Astrocyte (in vitro differentiated cells and primary cell): ENCODE data around the gene PDCD2L. TPM values are rescaled to one million over a fixed set of nuclear protein-coding genes. Genes with fewer than 3 reads are reported as not detected.
"Not testable (repeated sequence)": the region's sequence is repeated elsewhere in the genome, so short reads cannot be mapped to it uniquely, and the experiment has no call there.

ENCODE experiments used
- DNase-seq: peaks from one replicate; pipeline ENCODE4 v3.0.0-alpha.2; 2010; ENCODE audit warnings: low read depth
- FAIRE-seq: peaks from 2 replicates; lab custom pipeline; 2011; peaks lifted over from hg19 to GRCh38; lab: Jason Lieb, UNC
- H2AFZ ChIP-seq: 2 replicates; pipeline ENCODE4 v1.6.0; 2012; ENCODE audit warnings: low read depth, low read length, inconsistent platforms
- H3K27ac ChIP-seq: 2 replicates; pipeline ENCODE4 v1.5.1; 2011; ENCODE audit warnings: low read depth, low read length, inconsistent platforms
- H3K27me3 ChIP-seq: 2 replicates; pipeline ENCODE4 v1.6.0; 2011; ENCODE audit warnings: low read length, inconsistent platforms; ENCODE audit not compliant: insufficient read depth
- H3K36me3 ChIP-seq: 2 replicates; pipeline ENCODE4 v1.5.1; 2011; ENCODE audit warnings: low read length, inconsistent platforms; ENCODE audit not compliant: insufficient read depth
- H3K4me1 ChIP-seq: 2 replicates; pipeline ENCODE4 v1.5.1; 2011; ENCODE audit warnings: low read length, inconsistent platforms; ENCODE audit not compliant: insufficient read depth
- H3K4me2 ChIP-seq: 2 replicates; pipeline ENCODE4 v1.6.0; 2012; ENCODE audit warnings: low read length, inconsistent platforms
- H3K4me3 ChIP-seq: 2 replicates; pipeline ENCODE4 v1.5.1; 2011; ENCODE audit warnings: low read depth, mild to moderate bottlenecking, low read length, inconsistent platforms; ENCODE audit not compliant: insufficient read depth
- H3K79me2 ChIP-seq: 2 replicates; pipeline ENCODE4 v1.6.0; 2012; ENCODE audit warnings: mild to moderate bottlenecking, low read length, inconsistent platforms; ENCODE audit not compliant: insufficient read depth
- H3K9ac ChIP-seq: 2 replicates; pipeline ENCODE4 v1.6.0; 2012; ENCODE audit warnings: mild to moderate bottlenecking, low read length, inconsistent platforms
- H3K9me3 ChIP-seq: 2 replicates; pipeline ENCODE4 v1.5.1; 2012; ENCODE audit warnings: low read depth, mild to moderate bottlenecking, low read length, inconsistent platforms; ENCODE audit not compliant: insufficient read depth
- H4K20me1 ChIP-seq: 2 replicates; pipeline ENCODE4 v1.6.0; 2012; ENCODE audit warnings: low read length, inconsistent platforms; ENCODE audit not compliant: insufficient read depth
- H3K27ac Mint-ChIP-seq: one replicate; pipeline ENCODE4 v1.8.0; 2021; ENCODE audit warnings: mild to moderate bottlenecking, mixed read lengths; ENCODE audit not compliant: unreplicated experiment
- H3K27me3 Mint-ChIP-seq: one replicate; pipeline ENCODE4 v1.8.0; 2021; ENCODE audit warnings: low read depth, mixed read lengths; ENCODE audit not compliant: unreplicated experiment
- H3K36me3 Mint-ChIP-seq: one replicate; pipeline ENCODE4 v1.8.0; 2021; ENCODE audit warnings: low read depth, mixed read lengths; ENCODE audit not compliant: unreplicated experiment
- H3K4me1 Mint-ChIP-seq: one replicate; pipeline ENCODE4 v1.8.0; 2021; ENCODE audit warnings: low read depth, mixed read lengths; ENCODE audit not compliant: unreplicated experiment
- H3K4me3 Mint-ChIP-seq: one replicate; pipeline ENCODE4 v1.8.0; 2021; ENCODE audit warnings: mild to moderate bottlenecking, moderate library complexity, mixed read lengths; ENCODE audit not compliant: unreplicated experiment
- H3K9me3 Mint-ChIP-seq: one replicate; pipeline ENCODE4 v1.8.0; 2021; ENCODE audit warnings: mild to moderate bottlenecking, mixed read lengths; ENCODE audit not compliant: unreplicated experiment
- CTCF ChIP-seq: IDR thresholded peaks from 2 replicates; pipeline ENCODE4 v1.5.1; 2011; ENCODE audit warnings: low read depth, mild to moderate bottlenecking, inconsistent platforms, low read length, moderate library complexity; ENCODE audit not compliant: insufficient read depth
- EZH2 ChIP-seq: IDR thresholded peaks from 2 replicates; pipeline ENCODE4 v1.6.1; 2012; ENCODE audit warnings: mild to moderate bottlenecking, low read length, inconsistent platforms; ENCODE audit not compliant: insufficient read depth
- total RNA-seq: library from RNA; stranded (reverse); gene quantifications from 2 replicates; pipeline ENCODE4 v1.2.1, GENCODE V29; 2021

Gene PDCD2L
- total RNA-seq, 1 donor from 2014 or later: 12.0 TPM

- H4K20me1 ChIP-seq: peaks cover 55% of the 10 kb centered on the region
- H2AFZ ChIP-seq: no peak overlapping the region
- no peaks in the 10 kb centered on the region for H3K79me2 ChIP-seq
- Mint-ChIP-seq H3K27ac (no peak overlapping the region), H3K36me3 (peaks cover 56% of the 10 kb centered on the region), H3K9me3 (no peaks in the 10 kb centered on the region), H3K27me3 (no peaks in the 10 kb centered on the region), H3K4me1 (no peaks in the 10 kb centered on the region), H3K4me3 (no peak overlapping the region)
- peaks cover 39% of the 10 kb centered on the region for H3K36me3 ChIP-seq
- no peaks in the 10 kb centered on the region for H3K4me1 ChIP-seq
- TF ChIP-seq CTCF (no peak), EZH2 (no peak)
- FAIRE-seq (no peak), DNase-seq (no peak)
- no peak overlapping the region for H3K4me2 ChIP-seq
- no peak overlapping the region for H3K9ac ChIP-seq
- no peaks in the 10 kb centered on the region for H3K27me3 ChIP-seq
- H3K27ac ChIP-seq: no peak overlapping the region
- no peaks in the 10 kb centered on the region for H3K9me3 ChIP-seq
- H3K4me3 ChIP-seq: no peak overlapping the region
These were observed 17.4 kb upstream of the PDCD2L start for GRCh38 chr19:34386645-34387445.

- no peaks in the 10 kb centered on the region for H3K4me1 ChIP-seq
- no peaks in the 10 kb centered on the region for H3K9me3 ChIP-seq
- H3K9me3 Mint-ChIP-seq: no peaks in the 10 kb centered on the region
- H3K9ac ChIP-seq: no peak overlapping the region
- H3K27ac Mint-ChIP-seq: no peak overlapping the region
- peaks cover 54% of the 10 kb centered on the region for H3K36me3 Mint-ChIP-seq
- H3K4me1 Mint-ChIP-seq: no peaks in the 10 kb centered on the region
- H3K79me2 ChIP-seq: no peaks in the 10 kb centered on the region
- H2AFZ ChIP-seq: no peak overlapping the region
- peaks cover 34% of the 10 kb centered on the region for H3K36me3 ChIP-seq
- H3K4me3 ChIP-seq: no peak overlapping the region
- H3K27me3 ChIP-seq: no peaks in the 10 kb centered on the region
- peaks cover 61% of the 10 kb centered on the region for H4K20me1 ChIP-seq
- no peak overlapping the region for H3K4me3 Mint-ChIP-seq
- DNase-seq (no peak), FAIRE-seq (no peak)
- no peak for TF ChIP-seq EZH2
- TF ChIP-seq CTCF: no peak
- no peak overlapping the region for H3K4me2 ChIP-seq
- no peaks in the 10 kb centered on the region for H3K27me3 Mint-ChIP-seq
- no peak overlapping the region for H3K27ac ChIP-seq
These were observed 16.8 kb upstream of the PDCD2L start for GRCh38 chr19:34387446-34387810.

GRCh38 chr19:34388745-34389144, 15.5 kb upstream of the PDCD2L start:
- FAIRE-seq, H3K9me3 Mint-ChIP-seq: not testable (repeated sequence)
- H3K36me3 Mint-ChIP-seq: peaks cover 43% of the 10 kb centered on the region

More at GRCh38 chr19:34388745-34389144, 15.5 kb upstream of the PDCD2L start:
- H3K4me1 Mint-ChIP-seq, H3K27me3 ChIP-seq, H3K27me3 Mint-ChIP-seq, H3K4me2 ChIP-seq, H3K9me3 ChIP-seq, H3K4me1 ChIP-seq, H3K4me3 ChIP-seq, DNase-seq, H3K79me2 ChIP-seq, H3K9ac ChIP-seq, H3K27ac ChIP-seq, H3K27ac Mint-ChIP-seq, H2AFZ ChIP-seq, H3K4me3 Mint-ChIP-seq: not testable (repeated sequence)
- Histone ChIP-seq H4K20me1 (peaks cover 60% of the 10 kb centered on the region), H3K36me3 (peaks cover 28% of the 10 kb centered on the region)
